Pancreas (tissue), 10 donors: Measurements from ENCODE around the gene VMP1. TPM values are rescaled to one million over a fixed set of nuclear protein-coding genes. Genes with fewer than 3 reads are reported as not detected.
"Not testable (repeated sequence)": the region's sequence is repeated elsewhere in the genome, so short reads cannot be mapped to it uniquely, and the experiment has no call there.

Experiments used
- ATAC-seq, 4 donors: fragments of 200-7000 bp; cut with Tn5 transposase; one replicate each; pipeline versions ENCODE4 v1.8.0 to v1.9.1; 2020; ENCODE audit warnings: mild to moderate bottlenecking in 4 of 4, moderate library complexity in 4 of 4
- DNase-seq, 6 donors: peaks; one replicate each; pipeline ENCODE4 v3.0.0-alpha.2; 2020
- FAIRE-seq: peaks from 2 replicates; lab custom pipeline; 2012; peaks lifted over from hg19 to GRCh38; lab: Jason Lieb, UNC
- H3K27ac ChIP-seq, 4 donors: fragments of 200-600 bp; sonication (generic); 1 replicate in 3 of 4; 2 replicates in 1 of 4; pipeline versions ENCODE4 v1.5.0 to v1.8.0; 2020
- H3K27me3 ChIP-seq, 4 donors: fragments of 200-600 bp; one replicate each; pipeline ENCODE4 v1.8.0; 2021
- H3K36me3 ChIP-seq, 3 donors: fragments of 200-600 bp; sonication (generic) in 1 of 3; one replicate each; pipeline versions ENCODE4 v1.5.0 to v1.8.0; 2020 to 2021
- H3K4me1 ChIP-seq, 3 donors: fragments of 200-600 bp; one replicate each; pipeline ENCODE4 v1.8.0; 2021
- H3K4me3 ChIP-seq, 4 donors: fragments of 200-600 bp; sonication (generic) in 2 of 4; one replicate each; pipeline versions ENCODE4 v1.5.0 to v1.8.0; 2020 to 2021
- H3K9me3 ChIP-seq, 4 donors: fragments of 200-600 bp; one replicate each; pipeline ENCODE4 v1.8.0; 2021
- CTCF ChIP-seq, 4 donors: fragments of 200-600 bp; sonication (generic) in 3 of 4; IDR thresholded peaks; one replicate each; pipeline versions ENCODE4 v1.5.0 to v1.8.0; 2021; ENCODE audit warnings: antibody characterized with exemption in 4 of 4
- WGBS, 2 donors: extraction: QIAGEN DNeasy Blood & Tissue Kit; methylation state at CpG; one replicate each; pipeline ENCODE4 v1.1.7; 2013; 5-methylcytosine and 5-hydroxymethylcytosine counted together
- intact Hi-C, 3 donors: fragments of 100-400 bp; cut with DNase I; formaldehyde crosslinking; loops; one replicate each; pipeline versions ENCODE4 v1.11.1 to v1.14.2; 2022
- polyA plus RNA-seq, 2 donors: library from polyadenylated mRNA; stranded (reverse); fragments of 200-250 nt; gene quantifications; one replicate each; pipeline ENCODE4 v1.2.3, GENCODE V29; 2013
- total RNA-seq, 6 donors: library from RNA; stranded (reverse); fragmentation: NEBNext Ultra II Directional in 4 of 6; extraction: Animal tissue kit (Norgen Biotek cat#: 25700) in 4 of 6; gene quantifications; one replicate each; pipeline versions ENCODE4 v1.2.1 to v1.2.4, GENCODE V29; 2021 to 2023
- donor health status: healthy with polysubstance abuse.
- donor health status: DM: no; HTN: no; CAD: no; lungs with moderate emphysema.
- donor health status: DM: no; HTN: no; CAD: no.
- donor health status: control.
- donor health status: control.
- donor health status: Bipolar disorder and iron deficiency.
- donor health status: DM: yes; HTN: yes; CAD: no.
- donor health status: DM: no; HTN: no; CAD: no.
- donor health status: DM: no; HTN: no; CAD: no.
- donor health status: DM: yes; HTN: yes; CAD: no.

Gene VMP1
- total and polyA plus RNA-seq, 8 donors = 55.5 to 177 (median 91.8) TPM

GRCh38 chr17:59775786-59776350 lies 68.4 kb downstream of the VMP1 start:
- Histone ChIP-seq H3K4me3 (no peak overlapping the region), H3K36me3 (peaks cover 0 to 16% (median 5%) of the 10 kb centered on the region in 3 donors), H3K4me1 (no peaks in the 10 kb centered on the region), H3K27me3 (no peaks in the 10 kb centered on the region), H3K27ac (no peak overlapping the region), H3K9me3 (no peaks in the 10 kb centered on the region)
- DNase-seq = no peak
- intact Hi-C loops = no loop called here
- 96 to 100% methylated on average over 2 of the region's 2 CpGs for WGBS, 2 donors
- TF ChIP-seq CTCF (IDR thresholded peaks at IDR 0.05) = no peak
- ATAC-seq = no peak
- FAIRE-seq = no peak

GRCh38 chr17:59776577-59776976 lies 69.1 kb downstream of the VMP1 start:
- 94 to 100% methylated on average over 1 of the region's 1 CpG for WGBS, 2 donors
- Histone ChIP-seq H3K36me3 (peaks cover 0 to 16% (median 5%) of the 10 kb centered on the region in 3 donors), H3K27ac (no peak overlapping the region), H3K4me1 (no peaks in the 10 kb centered on the region), H3K4me3 (no peak overlapping the region), H3K9me3 (no peaks in the 10 kb centered on the region), H3K27me3 (no peaks in the 10 kb centered on the region)
- no peak for TF ChIP-seq CTCF (IDR thresholded peaks at IDR 0.05)
- FAIRE-seq (no peak), ATAC-seq (no peak), DNase-seq (no peak)
- intact Hi-C loops = no loop called here

GRCh38 chr17:59777033-59777432 lies 69.6 kb downstream of the VMP1 start:
- 87 to 95% methylated on average over 3 of the region's 3 CpGs for WGBS, 2 donors
- FAIRE-seq (no peak), DNase-seq (no peak), ATAC-seq (no peak)
- TF ChIP-seq CTCF (IDR thresholded peaks at IDR 0.05) = no peak
- intact Hi-C loops = no loop called here
- H3K27ac ChIP-seq = no peak overlapping the region
- no peaks in the 10 kb centered on the region for H3K9me3 ChIP-seq
- no peak overlapping the region for H3K4me3 ChIP-seq
- no peaks in the 10 kb centered on the region for H3K27me3 ChIP-seq
- H3K4me1 ChIP-seq = no peaks in the 10 kb centered on the region
- H3K36me3 ChIP-seq = peaks cover 0 to 16% (median 5%) of the 10 kb centered on the region in 3 donors

GRCh38 chr17:59778996-59779395 lies 71.5 kb downstream of the VMP1 start:
- intact Hi-C loops = no loop called here
- Histone ChIP-seq H3K4me3 (no peak overlapping the region), H3K27ac (no peak overlapping the region), H3K27me3 (no peaks in the 10 kb centered on the region), H3K9me3 (no peaks in the 10 kb centered on the region), H3K4me1 (peaks cover 0 to 16% (median 13%) of the 10 kb centered on the region in 3 donors), H3K36me3 (peaks cover 0 to 16% (median 5%) of the 10 kb centered on the region in 3 donors)
- no peak for FAIRE-seq
- no peak for ATAC-seq
- 89 to 92% methylated on average over 4 of the region's 4 CpGs for WGBS, 2 donors
- TF ChIP-seq CTCF (IDR thresholded peaks at IDR 0.05) = no peak
- DNase-seq = no peak

GRCh38 chr17:59779521-59779920 lies 72.1 kb downstream of the VMP1 start:
- intact Hi-C loops = no loop called here
- WGBS, 2 donors = 52 to 71% methylated on average over 1 of the region's 1 CpG
- H3K27me3 ChIP-seq = no peaks in the 10 kb centered on the region
- H3K27ac ChIP-seq = no peak overlapping the region
- ATAC-seq (no peak), DNase-seq (no peak), FAIRE-seq (no peak)
- H3K4me1 ChIP-seq = peaks cover 5 to 21% (median 17%) of the 10 kb centered on the region in 3 donors
- TF ChIP-seq CTCF (IDR thresholded peaks at IDR 0.05) = no peak
- no peak overlapping the region for H3K4me3 ChIP-seq
- H3K9me3 ChIP-seq = no peaks in the 10 kb centered on the region
- H3K36me3 ChIP-seq = peaks cover 0 to 16% (median 5%) of the 10 kb centered on the region in 3 donors

- WGBS, 2 donors = 95 to 97% methylated on average over 6 of the region's 6 CpGs
Observed at GRCh38 chr17:59780548-59780947, 73.1 kb downstream of the VMP1 start.

More at GRCh38 chr17:59780548-59780947, 73.1 kb downstream of the VMP1 start:
- intact Hi-C loops, H3K9me3 ChIP-seq, H3K27ac ChIP-seq, DNase-seq, H3K4me3 ChIP-seq, FAIRE-seq, ATAC-seq, H3K27me3 ChIP-seq: not testable (repeated sequence)
- H3K36me3 ChIP-seq = peaks cover 0 to 11% (median 5%) of the 10 kb centered on the region in 3 donors
- peaks cover 13 to 32% (median 28%) of the 10 kb centered on the region in 3 donors for H3K4me1 ChIP-seq
